Loucy (cell line): ENCODE measurements around the gene TRA2B.

ENCODE experiments used
- H2AFZ ChIP-seq: fragments of 200-600 bp; sonication (generic); 2 replicates; pipeline ENCODE4 v1.6.0; 2016; ENCODE audit warnings: antibody characterized with exemption, mild to moderate bottlenecking, low read length, moderate library complexity
- H3F3A ChIP-seq: fragments of 200-600 bp; 2 replicates; pipeline ENCODE4 v1.6.0; 2016; ENCODE audit warnings: antibody characterized with exemption, low read depth, mild to moderate bottlenecking
- H3K27me3 ChIP-seq: fragments of 200-600 bp; sonication (generic); 2 replicates; pipeline ENCODE4 v1.6.1; 2014; ENCODE audit warnings: low read length, mild to moderate bottlenecking; ENCODE audit not compliant: insufficient read depth, poor library complexity, severe bottlenecking
- H3K36me3 ChIP-seq: fragments of 200-600 bp; sonication (generic); 2 replicates; pipeline ENCODE4 v1.6.1; 2016; ENCODE audit warnings: low read length; ENCODE audit not compliant: insufficient read depth
- H3K4me1 ChIP-seq: fragments of 200-600 bp; sonication (generic); 2 replicates; pipeline ENCODE4 v1.5.1; 2014; ENCODE audit warnings: low read length, mild to moderate bottlenecking; ENCODE audit not compliant: insufficient read depth, poor library complexity, severe bottlenecking
- H3K4me2 ChIP-seq: fragments of 200-600 bp; sonication (generic); 2 replicates; pipeline ENCODE4 v1.6.0; 2014; ENCODE audit warnings: antibody characterized with exemption, low read length, low read depth, mild to moderate bottlenecking; ENCODE audit not compliant: poor library complexity, severe bottlenecking
- H3K4me3 ChIP-seq: fragments of 200-600 bp; sonication (generic); 2 replicates; pipeline ENCODE4 v1.5.1; 2014; ENCODE audit warnings: low read length, mild to moderate bottlenecking, mixed read lengths; ENCODE audit not compliant: poor library complexity, severe bottlenecking
- H3K79me2 ChIP-seq: fragments of 200-600 bp; sonication (generic); 2 replicates; pipeline ENCODE4 v1.6.1; 2014; ENCODE audit warnings: low read length; ENCODE audit not compliant: insufficient read depth
- H3K9ac ChIP-seq: fragments of 200-600 bp; sonication (generic); 2 replicates; pipeline ENCODE4 v1.6.0; 2014; ENCODE audit warnings: mild to moderate bottlenecking, low read depth, low read length, moderate library complexity; ENCODE audit not compliant: poor library complexity, severe bottlenecking
- H3K9me2 ChIP-seq: fragments of 200-600 bp; sonication (generic); replicated peaks from 2 replicates; pipeline ENCODE4 v1.6.1; 2016; ENCODE audit warnings: low read depth, low read length, mixed read lengths
- H3K9me3 ChIP-seq: fragments of 200-600 bp; sonication (generic); 2 replicates; pipeline ENCODE4 v1.6.1; 2014; ENCODE audit warnings: mild to moderate bottlenecking, antibody characterized with exemption, low read length, low read depth; ENCODE audit not compliant: insufficient read depth
- H4K20me1 ChIP-seq: fragments of 200-600 bp; sonication (generic); 2 replicates; pipeline ENCODE4 v1.6.0; 2014; ENCODE audit warnings: antibody characterized with exemption, low read length, mild to moderate bottlenecking; ENCODE audit not compliant: insufficient read depth, poor library complexity, severe bottlenecking
- EZH2phosphoT487 ChIP-seq: fragments of 200-600 bp; IDR thresholded peaks from 2 replicates; pipeline ENCODE4 v1.6.1; 2018; ENCODE audit warnings: antibody characterized with exemption, mild to moderate bottlenecking, moderate library complexity, borderline replicate concordance
- TF ChIP-seq, protein P1 (sequence below): fragments of 200-600 bp; sonication (generic); conservative IDR thresholded peaks from 2 replicates; pipeline ENCODE4 v1.5.1; 2014; ENCODE audit warnings: mild to moderate bottlenecking, antibody characterized with exemption, low read length

TRA2B gene

GRCh38 chr3:185936273-185936629 is 1.6 kb downstream of the TRA2B start:
- no peak for TF ChIP-seq EZH2phosphoT487
- TF ChIP-seq, protein P1, sequence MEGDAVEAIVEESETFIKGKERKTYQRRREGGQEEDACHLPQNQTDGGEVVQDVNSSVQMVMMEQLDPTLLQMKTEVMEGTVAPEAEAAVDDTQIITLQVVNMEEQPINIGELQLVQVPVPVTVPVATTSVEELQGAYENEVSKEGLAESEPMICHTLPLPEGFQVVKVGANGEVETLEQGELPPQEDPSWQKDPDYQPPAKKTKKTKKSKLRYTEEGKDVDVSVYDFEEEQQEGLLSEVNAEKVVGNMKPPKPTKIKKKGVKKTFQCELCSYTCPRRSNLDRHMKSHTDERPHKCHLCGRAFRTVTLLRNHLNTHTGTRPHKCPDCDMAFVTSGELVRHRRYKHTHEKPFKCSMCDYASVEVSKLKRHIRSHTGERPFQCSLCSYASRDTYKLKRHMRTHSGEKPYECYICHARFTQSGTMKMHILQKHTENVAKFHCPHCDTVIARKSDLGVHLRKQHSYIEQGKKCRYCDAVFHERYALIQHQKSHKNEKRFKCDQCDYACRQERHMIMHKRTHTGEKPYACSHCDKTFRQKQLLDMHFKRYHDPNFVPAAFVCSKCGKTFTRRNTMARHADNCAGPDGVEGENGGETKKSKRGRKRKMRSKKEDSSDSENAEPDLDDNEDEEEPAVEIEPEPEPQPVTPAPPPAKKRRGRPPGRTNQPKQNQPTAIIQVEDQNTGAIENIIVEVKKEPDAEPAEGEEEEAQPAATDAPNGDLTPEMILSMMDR, result no peak
- Histone ChIP-seq H4K20me1 (peaks cover 64% of the 10 kb centered on the region), H3K27me3 (peaks cover 15% of the 10 kb centered on the region), H3K9me3 (no peaks in the 10 kb centered on the region), H3K36me3 (peaks cover 30% of the 10 kb centered on the region), H3K9me2 (no peaks in the 10 kb centered on the region), H3F3A (no peaks in the 10 kb centered on the region), H3K4me2 (peak overlapping the region; percentile 97), H3K4me3 (peak overlapping the region; percentile 90), H3K79me2 (peaks cover 66% of the 10 kb centered on the region), H3K4me1 (peaks cover 26% of the 10 kb centered on the region), H3K9ac (peak overlapping the region; percentile 100), H2AFZ (no peak overlapping the region)

GRCh38 chr3:185935465-185936272 is 2.1 kb downstream of the TRA2B start:
- Histone ChIP-seq H3F3A (no peaks in the 10 kb centered on the region), H3K9ac (peak overlapping the region; percentile 100), H3K9me2 (no peaks in the 10 kb centered on the region), H3K27me3 (peaks cover 15% of the 10 kb centered on the region), H3K4me2 (peak overlapping the region; percentile 97), H3K4me1 (peaks cover 32% of the 10 kb centered on the region), H3K36me3 (peaks cover 35% of the 10 kb centered on the region), H3K4me3 (peak overlapping the region; percentile 90), H3K79me2 (peaks cover 72% of the 10 kb centered on the region), H2AFZ (no peak overlapping the region), H4K20me1 (peaks cover 70% of the 10 kb centered on the region), H3K9me3 (no peaks in the 10 kb centered on the region)
- TF ChIP-seq, protein P1, result no peak
- TF ChIP-seq EZH2phosphoT487, result no peak

DNA sequence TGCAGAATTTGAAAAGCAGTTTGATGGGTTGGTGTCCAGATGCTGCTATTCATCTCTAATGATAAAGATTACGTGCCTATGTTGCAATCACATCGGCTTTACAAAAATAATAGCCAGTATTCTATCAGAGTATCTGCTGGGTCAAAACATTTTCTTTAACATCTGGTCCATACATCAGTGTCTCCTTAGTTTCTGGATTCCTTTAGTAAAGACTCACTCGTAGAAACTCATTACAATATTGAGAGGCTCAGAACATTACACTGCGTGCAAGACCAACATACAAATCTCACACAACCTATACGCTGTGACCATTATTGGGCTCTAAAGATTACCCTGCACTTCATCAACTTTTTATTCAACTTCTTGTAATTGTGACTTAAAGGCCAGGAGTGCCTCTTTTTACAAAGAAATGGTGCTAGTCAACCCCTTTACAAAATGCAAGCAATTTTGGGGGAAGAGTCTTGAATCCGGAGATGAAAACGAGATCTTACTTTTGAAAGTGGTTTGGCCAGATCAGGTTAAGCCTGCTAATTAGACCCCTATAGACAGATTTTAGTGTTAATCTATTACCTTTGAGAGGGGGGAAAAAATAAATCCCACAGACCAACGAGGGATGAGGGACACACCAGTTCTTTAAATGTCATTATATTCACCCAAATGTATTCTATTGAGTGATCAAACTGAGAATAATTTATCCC is 2.9 kb downstream of the TRA2B start:
- H3F3A ChIP-seq, result no peaks in the 10 kb centered on the region
- peak overlapping the region; percentile 90 for H3K4me3 ChIP-seq
- H2AFZ ChIP-seq, result no peak overlapping the region
- peaks cover 79% of the 10 kb centered on the region for H3K79me2 ChIP-seq
- H3K9me2 ChIP-seq, result no peaks in the 10 kb centered on the region
- TF ChIP-seq, protein P1, result no peak
- no peak for TF ChIP-seq EZH2phosphoT487
- H4K20me1 ChIP-seq, result peaks cover 78% of the 10 kb centered on the region
- peaks cover 43% of the 10 kb centered on the region for H3K36me3 ChIP-seq
- peak overlapping the region; percentile 97 for H3K4me2 ChIP-seq
- H3K9me3 ChIP-seq, result no peaks in the 10 kb centered on the region
- H3K9ac ChIP-seq, result peak overlapping the region; percentile 100
- H3K27me3 ChIP-seq, result peaks cover 15% of the 10 kb centered on the region
- H3K4me1 ChIP-seq, result peaks cover 39% of the 10 kb centered on the region
